Natural killer cell (primary cell): ENCODE data around the gene TPTE2. TPM values are rescaled to one million over a fixed set of nuclear protein-coding genes. Genes with fewer than 3 reads are reported as not detected.
"Not testable (repeated sequence)": the region's sequence is repeated elsewhere in the genome, so short reads cannot be mapped to it uniquely, and the experiment has no call there.

Source experiments
- ATAC-seq, 3 donors: fragments of 150-1000 bp in 2 of 3; fragments of 200-7000 bp in 1 of 3; cut with Tn5 transposase; 1 replicate in 1 of 3; 2 replicates in 2 of 3; pipeline ENCODE4 v1.10.0; 2021; ENCODE audit warnings: mild to moderate bottlenecking in 2 of 3, moderate library complexity in 2 of 3
- DNase-seq, 2 donors: peaks; one replicate each; pipeline versions ENCODE4 v3.0.0 to v3.0.0-alpha.2; 2013 to 2021; ENCODE audit warnings: mixed read lengths in 1 of 2
- H3K27ac ChIP-seq: one replicate; pipeline ENCODE4 v1.5.1; 2013; ENCODE audit warnings: mild to moderate bottlenecking, low read length
- H3K27me3 ChIP-seq: one replicate; pipeline ENCODE4 v1.6.1; 2013; ENCODE audit warnings: low read length; ENCODE audit not compliant: control insufficient read depth, insufficient read depth
- H3K36me3 ChIP-seq: one replicate; pipeline ENCODE4 v1.6.1; 2013; ENCODE audit warnings: low read length; ENCODE audit not compliant: control insufficient read depth, insufficient read depth
- H3K4me1 ChIP-seq: one replicate; pipeline ENCODE4 v1.6.1; 2013; ENCODE audit warnings: low read length; ENCODE audit not compliant: control insufficient read depth, insufficient read depth
- H3K4me3 ChIP-seq: one replicate; pipeline ENCODE4 v1.5.1; 2013; ENCODE audit warnings: low read length
- H3K9me3 ChIP-seq: one replicate; pipeline ENCODE4 v1.6.1; 2013; ENCODE audit warnings: low read length; ENCODE audit not compliant: control insufficient read depth, insufficient read depth
- H3K27ac Mint-ChIP-seq, 2 donors: one replicate each; pipeline ENCODE4 v1.8.0; 2022; ENCODE audit warnings: mild to moderate bottlenecking in 2 of 2, mixed read lengths in 2 of 2, moderate library complexity in 1 of 2
- H3K27me3 Mint-ChIP-seq, 2 donors: one replicate each; pipeline ENCODE4 v1.8.0; 2022; ENCODE audit warnings: low read depth in 2 of 2, mixed read lengths in 2 of 2
- H3K36me3 Mint-ChIP-seq: one replicate; pipeline ENCODE4 v1.8.0; 2022; ENCODE audit warnings: mixed read lengths
- H3K4me1 Mint-ChIP-seq, 2 donors: one replicate each; pipeline ENCODE4 v1.8.0; 2022; ENCODE audit warnings: mixed read lengths in 2 of 2
- H3K4me3 Mint-ChIP-seq: one replicate; pipeline ENCODE4 v1.8.0; 2022; ENCODE audit warnings: mild to moderate bottlenecking, moderate library complexity, mixed read lengths
- H3K9me3 Mint-ChIP-seq, 2 donors: one replicate each; pipeline ENCODE4 v1.8.0; 2022; ENCODE audit warnings: mixed read lengths in 2 of 2
- WGBS: methylation state at CpG from one replicate; pipeline ENCODE4 v1.1.7; 2013; ENCODE audit warnings: missing lambda C conversion rate; ENCODE audit not compliant: insufficient coverage; 5-methylcytosine and 5-hydroxymethylcytosine counted together
- intact Hi-C: fragments of 100-400 bp; cut with micrococcal nuclease; formaldehyde crosslinking; loops from one replicate; pipeline ENCODE4 v1.14.2; 2022
- total RNA-seq, 4 donors: library from RNA; stranded (reverse); fragments of 120-200 nt in 1 of 4; gene quantifications; one replicate each; pipeline versions ENCODE4 v1.2.3 to v1.2.4, GENCODE V29; 2013 to 2022
- TF ChIP-seq, protein P1 (sequence below): fragments of 200-600 bp; IDR thresholded peaks from one replicate; pipeline ENCODE4 v1.8.0; 2022; ENCODE audit warnings: antibody characterized with exemption

TPTE2 gene
- under 1 TPM in 1 of 3 donors, not detected in 2; 0.41 TPM for total RNA-seq
- total RNA-seq (2013) = 0.09 TPM

DNA sequence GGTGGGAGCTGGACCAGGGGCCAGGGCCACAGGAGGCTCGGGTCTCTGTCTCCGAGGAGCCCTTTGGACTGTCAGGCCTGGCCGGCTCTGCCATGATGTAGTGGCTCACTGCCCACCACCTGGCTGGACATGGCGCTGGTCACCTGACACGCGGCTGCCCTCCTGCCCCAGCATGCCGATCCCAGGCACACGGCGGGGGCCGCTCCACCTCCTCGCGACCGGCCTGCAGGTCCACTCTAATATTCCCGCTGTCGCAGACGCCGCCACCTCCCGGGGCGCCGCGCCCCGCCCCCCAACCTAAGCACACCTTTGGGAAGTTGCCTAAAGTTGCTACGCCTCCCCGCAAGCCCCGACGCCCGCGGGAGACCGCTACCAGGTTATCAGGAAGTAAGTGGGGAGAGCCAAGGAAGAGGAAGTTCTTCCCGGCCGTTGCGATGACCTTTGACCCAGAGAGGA is at the start of gene TPTE2:
TPTE2 (minus strand) TSS at position 406 of the 456 bp plus-strand sequence. CDS start 58,298 bp downstream, outside the sequence.
- H3K4me3 ChIP-seq, H3K27ac ChIP-seq, H3K9me3 Mint-ChIP-seq, H3K27me3 Mint-ChIP-seq, H3K4me3 Mint-ChIP-seq, intact Hi-C loops, ATAC-seq, H3K27me3 ChIP-seq, H3K4me1 Mint-ChIP-seq, H3K36me3 Mint-ChIP-seq, DNase-seq, H3K9me3 ChIP-seq, H3K4me1 ChIP-seq, H3K36me3 ChIP-seq, H3K27ac Mint-ChIP-seq: not testable (repeated sequence)
- 91% methylated on average over 32 of the region's 32 CpGs for WGBS

DNA sequence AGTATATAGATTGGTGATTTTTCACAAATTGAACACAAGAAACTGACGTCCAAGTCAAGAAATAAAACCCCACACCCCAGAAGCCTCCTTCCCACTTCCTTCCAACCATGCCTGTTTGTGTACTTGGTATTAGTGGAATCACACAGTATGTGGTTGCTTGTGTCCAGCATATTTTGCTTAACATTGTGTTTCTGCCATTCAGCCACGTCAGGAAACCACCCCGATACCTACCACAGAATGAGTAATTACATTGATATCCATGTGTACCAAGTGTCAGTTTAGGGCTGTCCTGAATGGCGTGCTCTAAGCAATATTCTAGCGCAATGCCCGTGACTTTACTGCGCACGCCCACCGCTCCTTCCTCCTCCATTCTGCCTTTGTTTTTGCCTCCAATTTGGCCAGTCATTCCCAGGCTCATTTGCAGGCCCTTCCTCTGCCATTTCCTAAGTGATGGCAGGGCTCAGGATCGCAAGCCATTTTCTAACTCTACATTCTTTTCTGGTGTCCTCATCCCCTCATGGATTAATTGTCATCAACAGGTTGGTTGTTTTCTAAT is 46.3 kb upstream of the TPTE2 start:
- Histone ChIP-seq H3K9me3 (peaks cover 3% of the 10 kb centered on the region), H3K27me3 (no peaks in the 10 kb centered on the region), H3K36me3 (no peaks in the 10 kb centered on the region), H3K4me1 (no peaks in the 10 kb centered on the region), H3K4me3 (no peak overlapping the region), H3K27ac (no peak overlapping the region)
- Mint-ChIP-seq H3K27me3 (peaks cover 26 to 27% of the 10 kb centered on the region in 2 donors), H3K9me3 (no peaks in the 10 kb centered on the region), H3K4me1 (no peaks in the 10 kb centered on the region), H3K27ac (no peak overlapping the region), H3K36me3 (no peaks in the 10 kb centered on the region), H3K4me3 (no peak overlapping the region)
- WGBS = 91% methylated on average over 9 of the region's 10 CpGs
- TF ChIP-seq, protein P1, sequence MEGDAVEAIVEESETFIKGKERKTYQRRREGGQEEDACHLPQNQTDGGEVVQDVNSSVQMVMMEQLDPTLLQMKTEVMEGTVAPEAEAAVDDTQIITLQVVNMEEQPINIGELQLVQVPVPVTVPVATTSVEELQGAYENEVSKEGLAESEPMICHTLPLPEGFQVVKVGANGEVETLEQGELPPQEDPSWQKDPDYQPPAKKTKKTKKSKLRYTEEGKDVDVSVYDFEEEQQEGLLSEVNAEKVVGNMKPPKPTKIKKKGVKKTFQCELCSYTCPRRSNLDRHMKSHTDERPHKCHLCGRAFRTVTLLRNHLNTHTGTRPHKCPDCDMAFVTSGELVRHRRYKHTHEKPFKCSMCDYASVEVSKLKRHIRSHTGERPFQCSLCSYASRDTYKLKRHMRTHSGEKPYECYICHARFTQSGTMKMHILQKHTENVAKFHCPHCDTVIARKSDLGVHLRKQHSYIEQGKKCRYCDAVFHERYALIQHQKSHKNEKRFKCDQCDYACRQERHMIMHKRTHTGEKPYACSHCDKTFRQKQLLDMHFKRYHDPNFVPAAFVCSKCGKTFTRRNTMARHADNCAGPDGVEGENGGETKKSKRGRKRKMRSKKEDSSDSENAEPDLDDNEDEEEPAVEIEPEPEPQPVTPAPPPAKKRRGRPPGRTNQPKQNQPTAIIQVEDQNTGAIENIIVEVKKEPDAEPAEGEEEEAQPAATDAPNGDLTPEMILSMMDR = no peak
- no peak for DNase-seq
- intact Hi-C loops = no loop called here
- ATAC-seq = no peak

DNA sequence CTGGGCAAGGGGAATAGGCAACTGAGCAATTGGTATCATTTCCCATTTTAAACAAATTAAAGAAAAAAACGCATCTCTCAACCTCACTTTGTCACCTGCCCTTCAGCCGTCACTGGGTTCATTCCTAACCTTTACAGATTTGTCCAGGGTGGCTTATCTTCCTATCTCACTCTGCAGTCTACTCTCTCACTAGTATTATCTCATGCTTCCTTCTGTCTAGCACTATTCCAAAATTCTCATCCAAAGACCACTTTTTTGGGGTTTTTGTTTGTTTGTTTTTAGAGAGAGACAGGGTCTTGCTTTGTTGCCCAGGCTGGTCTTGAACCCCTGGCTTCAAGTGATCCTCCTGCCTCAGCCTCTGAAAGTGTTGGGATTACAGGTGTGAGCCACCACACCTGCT is 45.4 kb upstream of the TPTE2 start:
- Mint-ChIP-seq H3K4me1 (no peaks in the 10 kb centered on the region), H3K27ac (no peak overlapping the region), H3K27me3 (peaks cover 29 to 30% of the 10 kb centered on the region in 2 donors), H3K9me3 (no peaks in the 10 kb centered on the region), H3K4me3 (no peak overlapping the region), H3K36me3 (no peaks in the 10 kb centered on the region)
- 91% methylated on average over 2 of the region's 2 CpGs for WGBS
- Histone ChIP-seq H3K27me3 (peaks cover 4% of the 10 kb centered on the region), H3K4me1 (peaks cover 4% of the 10 kb centered on the region), H3K9me3 (peaks cover 3% of the 10 kb centered on the region), H3K4me3 (no peak overlapping the region), H3K27ac (no peak overlapping the region), H3K36me3 (no peaks in the 10 kb centered on the region)
- intact Hi-C loops = no loop called here
- ATAC-seq (no peak), DNase-seq (no peak)
- TF ChIP-seq, protein P1 = no peak

DNA sequence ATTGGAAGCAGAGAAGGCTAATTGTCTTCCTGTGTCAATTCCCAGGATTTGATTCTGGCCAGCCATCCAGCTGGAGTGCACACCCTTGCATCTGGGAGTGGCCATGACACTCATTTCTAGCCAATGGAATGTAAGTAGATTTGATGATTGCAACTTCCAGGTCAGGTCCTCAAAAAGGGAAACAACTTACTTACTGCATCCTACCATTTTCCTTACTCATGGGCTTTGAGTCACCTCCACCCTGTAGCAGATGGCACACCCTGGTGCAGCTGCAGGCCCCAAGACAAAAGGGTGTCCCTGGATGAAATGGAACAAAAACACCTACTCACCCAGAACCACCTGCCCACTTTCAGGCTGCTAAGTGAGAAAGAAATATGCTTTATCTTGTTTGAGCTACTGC is 44.8 kb upstream of the TPTE2 start:
- intact Hi-C loops = no loop called here
- Mint-ChIP-seq H3K9me3 (no peaks in the 10 kb centered on the region), H3K27me3 (peaks cover 29 to 31% of the 10 kb centered on the region in 2 donors), H3K27ac (no peak overlapping the region), H3K36me3 (no peaks in the 10 kb centered on the region), H3K4me1 (no peaks in the 10 kb centered on the region), H3K4me3 (no peak overlapping the region)
- ATAC-seq = no peak
- TF ChIP-seq, protein P1 = no peak
- Histone ChIP-seq H3K4me3 (no peak overlapping the region), H3K27ac (no peak overlapping the region), H3K9me3 (peaks cover 3% of the 10 kb centered on the region), H3K27me3 (peaks cover 7% of the 10 kb centered on the region), H3K4me1 (peaks cover 8% of the 10 kb centered on the region), H3K36me3 (no peaks in the 10 kb centered on the region)
- DNase-seq = no peak
